ENCODE measurements around the gene B4GALNT2.

B4GALNT2 gene

GRCh38 chr17:49213847-49214246 lies 81.3 kb downstream of the B4GALNT2 start:
- no peak for DNase-seq (ENCODE audit: low spot score)

GRCh38 chr17:49214676-49215360 lies 82.2 kb downstream of the B4GALNT2 start:
- DNase-seq (ENCODE audit: low spot score): no peak

GRCh38 chr17:49216482-49216881 lies 83.9 kb downstream of the B4GALNT2 start:
- no peak for DNase-seq (ENCODE audit: low spot score)

- DNase-seq (ENCODE audit: low spot score): no peak
These were observed 84.5 kb downstream of the B4GALNT2 start for GRCh38 chr17:49216953-49217650.

GRCh38 chr17:49217651-49218413 lies 85.3 kb downstream of the B4GALNT2 start:
- peak; percentile 78 for DNase-seq (ENCODE audit: low spot score)

GRCh38 chr17:49218941-49219913 lies 86.7 kb downstream of the B4GALNT2 start:
- DNase-seq (ENCODE audit: low spot score): peak; percentile 69

GRCh38 chr17:49219987-49220386 lies 87.4 kb downstream of the B4GALNT2 start:
- no peak for DNase-seq (ENCODE audit: low spot score)

- DNase-seq (ENCODE audit: low spot score): no peak
These were observed 90.6 kb downstream of the B4GALNT2 start for GRCh38 chr17:49223168-49223516.

- DNase-seq (ENCODE audit: low spot score): peak; percentile 63
These were observed 91.1 kb downstream of the B4GALNT2 start for GRCh38 chr17:49223517-49224197.

- DNase-seq (ENCODE audit: low spot score): peak; percentile 39
These were observed 91.8 kb downstream of the B4GALNT2 start for GRCh38 chr17:49224198-49224996.

- DNase-seq (ENCODE audit: low spot score): no peak
These were observed 92.4 kb downstream of the B4GALNT2 start for GRCh38 chr17:49224997-49225337.

- DNase-seq (ENCODE audit: low spot score): no peak
These were observed 93.1 kb downstream of the B4GALNT2 start for GRCh38 chr17:49225554-49226236.
